NCI-H1694 (cell line): ENCODE measurements around the gene HCFC1.

Experiments
- DNase-seq: peaks from one replicate; lab custom pipeline; 2025; lab: John Stamatoyannopoulos, UW

The HCFC1 gene

GRCh38 chrX:153902385-153902784 lies 69.2 kb downstream of the HCFC1 start:
- DNase-seq = no peak

- no peak for DNase-seq
These were observed 69.9 kb downstream of the HCFC1 start for GRCh38 chrX:153901753-153902140.

- peak; percentile 40 for DNase-seq
These were observed 70.5 kb downstream of the HCFC1 start for GRCh38 chrX:153900831-153901752.

- DNase-seq = peak; percentile 60
These were observed 73.7 kb downstream of the HCFC1 start for GRCh38 chrX:153897899-153898298.
